Measurements from ENCODE around the gene AFF1.

DNA sequence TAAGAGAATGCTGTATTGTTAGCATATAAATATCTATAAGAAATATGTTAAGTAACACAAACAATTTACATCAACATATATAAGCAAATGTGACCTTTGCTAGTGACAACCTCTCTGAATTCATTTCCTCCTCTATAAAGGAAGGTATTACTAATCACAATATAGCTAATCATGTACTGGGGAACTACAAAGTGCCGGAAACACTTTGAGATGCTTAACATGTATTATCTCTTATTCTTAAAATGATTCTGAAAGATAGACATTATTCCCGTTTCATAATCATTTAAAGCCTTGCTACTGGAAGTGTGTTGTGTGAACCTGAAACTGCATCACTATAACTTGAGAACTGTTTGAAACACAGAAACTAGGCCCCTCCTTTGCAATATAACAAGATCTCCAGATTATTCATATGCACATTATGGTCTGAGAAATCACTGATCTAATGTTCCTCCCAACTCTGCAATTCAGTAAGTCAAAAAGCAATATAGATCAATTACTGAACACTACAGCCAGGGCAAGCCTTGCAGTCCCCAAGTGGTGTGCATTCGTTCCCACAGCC lies 231.6 kb downstream of the AFF1 start:
- TF ChIP-seq, protein P1, sequence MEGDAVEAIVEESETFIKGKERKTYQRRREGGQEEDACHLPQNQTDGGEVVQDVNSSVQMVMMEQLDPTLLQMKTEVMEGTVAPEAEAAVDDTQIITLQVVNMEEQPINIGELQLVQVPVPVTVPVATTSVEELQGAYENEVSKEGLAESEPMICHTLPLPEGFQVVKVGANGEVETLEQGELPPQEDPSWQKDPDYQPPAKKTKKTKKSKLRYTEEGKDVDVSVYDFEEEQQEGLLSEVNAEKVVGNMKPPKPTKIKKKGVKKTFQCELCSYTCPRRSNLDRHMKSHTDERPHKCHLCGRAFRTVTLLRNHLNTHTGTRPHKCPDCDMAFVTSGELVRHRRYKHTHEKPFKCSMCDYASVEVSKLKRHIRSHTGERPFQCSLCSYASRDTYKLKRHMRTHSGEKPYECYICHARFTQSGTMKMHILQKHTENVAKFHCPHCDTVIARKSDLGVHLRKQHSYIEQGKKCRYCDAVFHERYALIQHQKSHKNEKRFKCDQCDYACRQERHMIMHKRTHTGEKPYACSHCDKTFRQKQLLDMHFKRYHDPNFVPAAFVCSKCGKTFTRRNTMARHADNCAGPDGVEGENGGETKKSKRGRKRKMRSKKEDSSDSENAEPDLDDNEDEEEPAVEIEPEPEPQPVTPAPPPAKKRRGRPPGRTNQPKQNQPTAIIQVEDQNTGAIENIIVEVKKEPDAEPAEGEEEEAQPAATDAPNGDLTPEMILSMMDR (IDR thresholded peaks at IDR 0.05; ENCODE audit: insufficient read depth, low read length, poor library complexity, severe bottlenecking), result no peak
- no peak for TF ChIP-seq EZH2phosphoT487 (conservative IDR thresholded peaks at IDR 0.05; ENCODE audit: low read length)
